HG02610 (cell line): ENCODE results near the gene OPA3.
"Not testable (repeated sequence)": the region's sequence is repeated elsewhere in the genome, so short reads cannot be mapped to it uniquely, and the experiment has no call there.

Experiments used
- ATAC-seq: cut with Tn5 transposase; IDR thresholded peaks from one replicate; pipeline ENCODE4 v1.9.1; 2021; ENCODE audit warnings: mild to moderate bottlenecking, moderate library complexity; ENCODE audit not compliant: unreplicated experiment

Gene OPA3

GRCh38 chr19:45584332-45585157 is at the start of gene OPA3:
Gene OPA3 (minus strand): TSS chr19:45584802. CDS start chr19:45584764, 38 bp downstream.
- peak; percentile 88 for ATAC-seq

GRCh38 chr19:45632468-45633196 is 48.0 kb upstream of the OPA3 start:
- ATAC-seq: no peak

GRCh38 chr19:45630463-45630862 is 45.9 kb upstream of the OPA3 start:
- ATAC-seq: peak; percentile 76

GRCh38 chr19:45629704-45630103 is 45.1 kb upstream of the OPA3 start:
- ATAC-seq: no peak

GRCh38 chr19:45628219-45628618 is 43.6 kb upstream of the OPA3 start:
- ATAC-seq: not testable (repeated sequence)

GRCh38 chr19:45623984-45624383 is 39.4 kb upstream of the OPA3 start:
- no peak for ATAC-seq

GRCh38 chr19:45621976-45622503 is 37.4 kb upstream of the OPA3 start:
- ATAC-seq: no peak

GRCh38 chr19:45621389-45621788 is 36.8 kb upstream of the OPA3 start:
- no peak for ATAC-seq

GRCh38 chr19:45616704-45617017 is 32.1 kb upstream of the OPA3 start:
- ATAC-seq: no peak

GRCh38 chr19:45615795-45616703 is 31.4 kb upstream of the OPA3 start:
- ATAC-seq: no peak

- not testable (repeated sequence) for ATAC-seq
Observed at GRCh38 chr19:45615056-45615455, 30.5 kb upstream of the OPA3 start.

- ATAC-seq: no peak
Observed at GRCh38 chr19:45613926-45614725, 29.5 kb upstream of the OPA3 start.

GRCh38 chr19:45608948-45609347 is 24.3 kb upstream of the OPA3 start:
- no peak for ATAC-seq

- ATAC-seq: no peak
Observed at GRCh38 chr19:45607071-45608029, 22.7 kb upstream of the OPA3 start.

- ATAC-seq: no peak
Observed at GRCh38 chr19:45601524-45602374, 17.1 kb upstream of the OPA3 start, which contains the start of gene GPR4. Gene GPR4 (minus strand): TSS chr19:45602212. CDS start chr19:45591866, 10,346 bp downstream.

- no peak for ATAC-seq
Observed at GRCh38 chr19:45601115-45601514, 16.5 kb upstream of the OPA3 start.

- ATAC-seq: no peak
Observed at GRCh38 chr19:45600340-45600885, 15.8 kb upstream of the OPA3 start.

GRCh38 chr19:45599286-45599685 is 14.7 kb upstream of the OPA3 start:
- no peak for ATAC-seq
